ENCODE results near the gene ARHGAP24. TPM values are rescaled to one million over a fixed set of nuclear protein-coding genes. Genes with fewer than 3 reads are reported as not detected.

The ARHGAP24 gene
- total RNA-seq: 3.4 and 3.9 TPM in 2 replicates

DNA sequence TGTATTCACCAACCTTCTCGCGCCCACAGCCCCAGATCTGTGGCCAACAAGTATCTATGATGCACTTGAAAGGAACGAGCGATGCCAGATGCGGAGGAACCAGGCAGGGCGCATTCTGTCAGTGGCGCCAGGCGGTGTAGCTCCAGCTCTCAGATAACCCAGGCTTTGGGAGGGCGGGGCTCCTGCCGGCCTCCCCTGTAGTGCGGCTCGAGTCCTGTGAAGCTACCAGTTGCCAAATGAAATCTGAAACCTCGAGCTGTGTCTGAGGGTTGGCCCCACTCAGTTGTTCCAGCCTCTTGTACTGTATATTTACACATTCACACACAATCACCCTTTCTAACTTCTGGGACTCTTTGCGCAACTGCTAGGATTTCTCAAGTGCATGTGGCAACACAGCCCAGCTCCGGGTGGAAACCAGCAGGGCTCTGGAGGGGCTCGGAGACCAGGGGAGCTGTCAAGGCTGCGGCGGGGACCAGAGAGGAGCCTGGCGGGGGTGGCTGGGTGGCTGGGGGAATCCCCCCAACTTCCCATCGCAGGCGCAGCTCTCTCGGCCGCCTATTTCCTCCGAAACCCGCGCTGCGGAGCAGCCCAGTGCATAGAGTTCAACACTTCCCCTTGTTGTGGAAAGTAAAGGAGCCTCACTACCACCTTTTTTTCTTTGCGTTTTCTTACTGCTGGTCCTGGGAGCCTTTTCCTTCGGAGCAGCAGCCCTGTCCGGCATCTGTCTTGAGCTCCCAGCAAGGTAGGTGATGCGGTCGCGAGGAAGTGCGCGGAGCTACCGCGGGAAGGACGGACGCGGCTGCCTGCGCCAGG lies at the start of gene ARHGAP24:
TSS of gene ARHGAP24 (plus strand) at position 333 of the 813 bp plus-strand sequence.

Data from airway epithelial cell (primary cell).